DMS153 treated with DMSO at 0.1 percent for 48 hours (cell line): ENCODE data around the gene PLEKHG5.

Source experiments
- DNase-seq: peaks from one replicate; lab custom pipeline; 2025; ENCODE audit not compliant: unreplicated experiment; lab: John Stamatoyannopoulos, UW

The PLEKHG5 gene

DNA sequence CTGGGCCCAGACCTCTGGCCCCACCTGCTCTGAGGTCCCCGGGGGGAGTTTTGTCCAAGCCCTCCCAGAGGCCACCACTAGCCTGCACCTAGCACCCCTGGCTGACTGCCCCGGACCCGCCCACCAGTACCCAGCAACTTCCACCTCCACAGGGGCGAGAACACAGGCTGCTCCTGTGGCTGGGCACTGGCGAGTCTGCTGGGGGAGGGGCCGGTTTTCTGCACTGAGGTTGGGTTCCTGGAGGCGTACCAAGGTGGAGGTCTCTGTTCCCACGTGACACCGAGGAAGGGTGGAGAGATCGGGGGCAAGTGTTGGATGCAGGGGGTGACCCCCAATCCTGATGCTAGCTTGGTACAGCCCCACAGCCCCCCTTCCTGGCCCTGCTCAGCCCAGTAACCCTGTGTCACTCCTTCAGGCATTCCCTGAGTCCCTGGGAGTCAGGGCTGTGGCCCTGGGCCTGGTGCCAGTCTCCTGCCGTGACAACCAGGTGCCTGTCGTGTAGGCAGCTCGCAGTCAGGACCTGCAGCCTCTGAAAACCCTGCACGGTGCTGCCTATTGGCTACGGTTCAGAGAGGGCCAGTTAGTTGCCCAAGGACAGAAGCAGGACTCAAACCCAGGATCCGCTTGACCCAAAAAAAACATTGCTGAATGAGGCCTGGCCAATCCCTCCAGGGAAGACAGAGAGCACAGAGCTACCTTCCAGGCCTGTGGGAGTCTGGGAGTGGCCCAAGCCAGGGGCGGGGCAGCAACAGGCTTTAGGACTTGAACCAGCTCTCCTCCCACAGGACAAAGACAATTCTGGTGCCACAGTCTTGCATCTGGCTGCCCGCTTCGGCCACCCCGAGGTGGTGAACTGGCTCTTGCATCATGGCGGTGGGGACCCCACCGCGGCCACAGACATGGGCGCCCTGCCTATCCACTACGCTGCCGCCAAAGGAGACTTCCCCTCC is 63.8 kb downstream of the PLEKHG5 start:
- DNase-seq: no peak

DNA sequence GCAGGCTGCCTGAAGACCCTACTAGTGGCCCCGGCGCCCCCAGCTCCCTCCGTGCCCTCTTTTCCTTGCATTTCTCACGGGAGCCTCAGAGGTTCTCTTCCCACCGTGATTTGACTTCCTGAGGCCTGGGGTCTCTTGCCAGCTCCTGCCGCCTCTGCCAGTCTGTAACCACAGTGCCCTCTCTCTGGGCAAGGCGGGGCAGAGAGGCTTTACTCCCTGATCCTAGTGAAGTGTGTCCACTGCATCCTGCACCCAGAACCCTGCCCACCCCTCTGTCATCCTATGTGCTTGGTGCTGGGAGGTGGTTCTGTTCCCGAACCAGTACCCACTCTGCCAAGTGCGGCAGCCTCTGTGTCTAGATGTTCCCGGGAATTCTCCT is 64.5 kb downstream of the PLEKHG5 start:
- DNase-seq: no peak

DNA sequence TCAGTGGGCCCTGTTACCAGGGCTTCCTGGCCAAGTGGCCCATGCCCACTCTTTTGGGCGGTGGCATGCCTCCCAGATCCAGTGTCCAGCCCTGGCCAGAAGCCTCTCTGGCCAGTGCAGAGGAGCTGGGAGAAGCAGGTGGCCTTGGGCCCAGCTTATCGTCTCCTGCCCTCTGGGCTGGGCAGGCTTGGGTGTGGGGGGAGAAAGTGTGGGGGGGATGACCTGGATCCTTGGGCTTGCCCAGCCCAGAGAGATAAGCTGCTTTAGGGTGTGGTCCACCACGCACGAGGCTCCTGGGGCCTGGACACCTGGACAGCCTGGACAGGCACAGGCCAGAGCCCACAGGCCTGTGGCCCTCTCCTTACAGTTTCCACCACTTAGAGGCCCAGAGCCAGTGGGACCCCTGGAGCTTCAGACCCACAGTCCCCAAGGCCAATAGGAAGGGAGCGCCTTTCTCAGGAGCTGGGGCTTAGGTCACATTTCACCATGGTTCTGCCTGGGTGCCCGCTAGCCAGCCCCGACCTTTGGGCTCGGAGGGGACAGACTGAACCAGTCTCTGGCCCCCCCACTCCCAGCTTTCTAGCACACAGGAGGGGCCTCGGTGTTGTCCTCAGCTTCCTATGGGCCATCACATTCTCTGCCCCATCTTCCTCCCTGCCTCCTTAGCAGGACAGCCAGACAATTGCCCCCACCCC is 65.0 kb downstream of the PLEKHG5 start:
- no peak for DNase-seq

GRCh38 chr1:6425658-6426057 is 65.8 kb downstream of the PLEKHG5 start:
- no peak for DNase-seq

GRCh38 chr1:6424619-6425593 is 66.6 kb downstream of the PLEKHG5 start, which contains the start of gene ESPN:
Gene ESPN (plus strand): TSS chr1:6424776. CDS start chr1:6424956, 180 bp downstream.
- no peak for DNase-seq

DNA sequence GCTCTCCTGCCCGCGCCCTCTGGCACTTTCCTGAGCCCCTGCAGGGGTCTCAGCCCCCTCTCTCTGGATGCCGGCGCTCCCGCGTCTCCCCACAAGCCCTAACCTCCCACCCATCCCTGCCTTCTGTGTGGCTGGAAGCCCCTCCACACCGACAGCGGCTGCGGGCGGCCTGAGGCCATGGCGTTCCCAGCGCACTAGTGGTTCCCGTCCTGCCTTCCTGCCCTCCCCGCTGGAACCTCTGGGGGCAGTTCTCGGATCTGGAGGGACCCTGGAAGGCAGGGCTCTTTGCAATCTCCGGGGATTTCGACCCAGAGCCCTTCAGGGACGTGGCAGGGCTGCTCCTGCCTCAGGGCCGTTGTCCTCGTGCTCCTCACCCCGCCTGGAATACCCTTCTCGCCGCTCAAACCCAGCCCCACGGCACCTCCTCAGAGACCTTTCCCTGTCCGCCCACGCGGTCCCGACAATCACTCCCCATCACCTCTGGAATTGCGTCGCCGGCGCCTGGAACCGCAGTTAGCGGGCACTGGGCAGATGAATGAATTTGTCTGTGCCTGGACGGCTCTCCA is 67.4 kb downstream of the PLEKHG5 start:
- no peak for DNase-seq

- peak; percentile 68 for DNase-seq
Measured at GRCh38 chr1:6423321-6423999, 68.0 kb downstream of the PLEKHG5 start.

GRCh38 chr1:6421266-6421665 is 70.2 kb downstream of the PLEKHG5 start:
- DNase-seq: no peak

DNA sequence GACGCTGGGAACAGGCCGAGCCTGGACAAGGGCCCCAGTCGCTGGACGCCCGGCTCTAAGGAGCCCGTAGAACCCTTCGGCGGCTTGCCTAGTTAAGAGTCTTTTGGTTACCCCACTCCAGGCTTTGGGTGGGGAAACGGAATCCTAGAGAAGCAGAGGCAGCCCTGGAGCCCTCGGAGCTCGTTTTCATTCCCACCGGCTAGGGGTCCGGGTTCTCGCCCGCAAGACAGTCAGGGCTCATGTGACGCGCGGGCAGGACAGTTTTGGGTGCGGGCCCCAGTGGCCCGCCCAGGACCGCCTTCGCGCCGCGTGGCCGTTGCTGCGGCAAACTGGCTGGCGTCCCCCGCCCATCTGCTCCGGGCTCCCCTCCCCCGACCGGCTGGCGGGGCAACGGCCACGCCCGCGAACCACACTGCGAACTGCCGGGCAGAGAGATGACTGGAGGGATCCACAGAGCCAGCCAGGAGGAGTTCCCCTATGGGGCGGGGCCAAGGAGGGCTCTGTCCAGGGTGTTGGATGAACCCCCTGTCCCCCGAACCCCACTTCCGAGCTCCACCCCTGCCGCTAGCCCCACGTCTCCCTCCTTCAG is 70.9 kb downstream of the PLEKHG5 start:
- no peak for DNase-seq

- no peak for DNase-seq
Measured at GRCh38 chr1:6419804-6420453, 71.5 kb downstream of the PLEKHG5 start, which contains the start of gene HES2. Gene HES2 (minus strand): TSS chr1:6419919. CDS start chr1:6419820, 99 bp downstream.

GRCh38 chr1:6419397-6419803 is 72.1 kb downstream of the PLEKHG5 start:
- DNase-seq: no peak

GRCh38 chr1:6418668-6419396 is 72.6 kb downstream of the PLEKHG5 start:
- no peak for DNase-seq

GRCh38 chr1:6417961-6418667 is 73.4 kb downstream of the PLEKHG5 start:
- DNase-seq: no peak
